GM21717 (cell line): ENCODE data around the gene CLDN10.

Experiments used
- ATAC-seq: cut with Tn5 transposase; IDR thresholded peaks from one replicate; pipeline ENCODE4 v1.9.1; 2021; ENCODE audit warnings: mild to moderate bottlenecking, moderate library complexity; ENCODE audit not compliant: unreplicated experiment

The CLDN10 gene

GRCh38 chr13:95596701-95597100, 44.2 kb downstream of the CLDN10 start:
- no peak for ATAC-seq

GRCh38 chr13:95601216-95601615, 48.7 kb downstream of the CLDN10 start:
- ATAC-seq = no peak

- no peak for ATAC-seq
Observed at GRCh38 chr13:95601906-95602305, 49.4 kb downstream of the CLDN10 start.

GRCh38 chr13:95603887-95604555, 51.5 kb downstream of the CLDN10 start:
- ATAC-seq = no peak

GRCh38 chr13:95604556-95604915, 52.0 kb downstream of the CLDN10 start:
- no peak for ATAC-seq

GRCh38 chr13:95605448-95606125, 53.1 kb downstream of the CLDN10 start:
- ATAC-seq = no peak

- ATAC-seq = no peak
Observed at GRCh38 chr13:95607366-95607765, 54.8 kb downstream of the CLDN10 start.

GRCh38 chr13:95608640-95609323, 56.3 kb downstream of the CLDN10 start:
- ATAC-seq = no peak

GRCh38 chr13:95614641-95615245, 62.2 kb downstream of the CLDN10 start:
- ATAC-seq = no peak

GRCh38 chr13:95615539-95615938, 63.0 kb downstream of the CLDN10 start:
- ATAC-seq = no peak

GRCh38 chr13:95620030-95620824, 67.7 kb downstream of the CLDN10 start:
- ATAC-seq = no peak

- no peak for ATAC-seq
Observed at GRCh38 chr13:95620825-95621498, 68.4 kb downstream of the CLDN10 start.

GRCh38 chr13:95623141-95623540, 70.6 kb downstream of the CLDN10 start:
- ATAC-seq = no peak

- ATAC-seq = no peak
Observed at GRCh38 chr13:95624020-95624419, 71.5 kb downstream of the CLDN10 start.

GRCh38 chr13:95626768-95627167, 74.2 kb downstream of the CLDN10 start:
- ATAC-seq = no peak

GRCh38 chr13:95627590-95627989, 75.1 kb downstream of the CLDN10 start:
- no peak for ATAC-seq

- no peak for ATAC-seq
Observed at GRCh38 chr13:95628488-95628887, 76.0 kb downstream of the CLDN10 start.

GRCh38 chr13:95629071-95629470, 76.6 kb downstream of the CLDN10 start:
- ATAC-seq = no peak
